Measurements from ENCODE around the gene IGHMBP2. TPM values are rescaled to one million over a fixed set of nuclear protein-coding genes. Genes with fewer than 3 reads are reported as not detected.

IGHMBP2 gene
- total and polyA plus RNA-seq, 9 of the 15 experiments (the other 6 are each of a cell fraction or from before 2014, with no cell fraction given) = 1.6 to 24.8 (median 14.5) TPM

DNA sequence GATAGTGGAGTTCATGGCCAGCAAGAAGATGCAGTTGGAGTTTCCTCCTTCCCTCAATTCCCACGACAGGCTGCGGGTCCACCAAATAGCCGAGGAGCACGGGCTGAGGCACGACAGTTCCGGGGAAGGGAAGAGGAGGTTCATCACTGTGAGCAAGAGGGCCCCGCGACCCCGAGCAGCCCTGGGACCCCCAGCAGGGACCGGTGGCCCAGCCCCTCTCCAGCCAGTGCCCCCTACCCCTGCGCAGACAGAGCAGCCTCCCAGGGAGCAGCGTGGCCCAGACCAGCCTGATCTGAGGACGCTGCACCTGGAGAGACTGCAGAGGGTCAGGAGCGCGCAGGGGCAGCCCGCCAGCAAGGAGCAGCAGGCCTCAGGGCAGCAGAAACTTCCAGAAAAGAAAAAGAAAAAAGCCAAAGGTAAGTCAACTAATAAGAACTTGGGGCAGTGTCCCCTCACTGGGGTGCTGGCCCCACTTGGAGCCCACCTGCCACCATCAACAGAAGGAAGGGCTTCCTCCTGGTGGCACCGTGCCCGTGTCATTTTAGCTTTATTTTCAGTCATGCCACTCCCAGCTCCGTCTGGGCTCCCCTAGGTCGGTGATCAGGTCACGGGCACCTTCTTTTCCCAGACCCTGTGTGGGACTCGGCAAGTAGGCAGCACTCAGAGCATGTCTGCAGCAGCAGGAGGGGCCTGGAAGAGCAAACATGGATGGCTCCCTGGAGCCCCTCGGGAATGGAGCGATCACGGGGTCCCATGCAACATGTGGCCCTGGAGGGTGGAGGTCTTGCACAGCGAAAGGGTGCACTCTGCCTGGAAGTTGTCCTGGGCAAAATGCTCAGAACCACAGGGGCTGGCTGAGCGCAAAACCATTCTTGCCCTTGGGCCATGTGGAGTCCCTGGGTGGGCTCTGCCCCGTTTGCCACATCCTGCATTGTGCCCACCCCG lies 33.3 kb downstream of the IGHMBP2 start:
- no TSS peak for BruUV-seq (replicated peaks)

GRCh38 chr11:68938088-68938487 lies 34.4 kb downstream of the IGHMBP2 start:
- no TSS peak for BruUV-seq (replicated peaks)
- POLR2A ChIA-PET = interaction anchor here (1.0 kb wide), 1 partner anchor 17 kb away, joined by 7 read pairs; no protein-coding TSS in a partner anchor
- Histone ChIP-seq H2AFZ (ENCODE audit: low read depth, low read length) (no peak overlapping the region), H3K27me3 (ENCODE audit: control insufficient read depth in 2 of 2, insufficient read depth in 2 of 2, low read length in 2 of 2) (no peaks in the 10 kb centered on the region), H3K36me3 (ENCODE audit: control insufficient read depth, insufficient read depth, low read length) (peaks cover 67% of the 10 kb centered on the region; the same call in 2 of the 3 replicates), H3K4me3 (no peak overlapping the region), H3K4me1 (replicated peaks in 1 of 2; ENCODE audit: control insufficient read depth in 2 of 2, insufficient read depth in 2 of 2, low read length in 2 of 2) (peaks cover 0 to 6% of the 10 kb centered on the region in 2 experiments; a peak in 1 of 5 replicates), H3K9me1 (ENCODE audit: control insufficient read depth, insufficient read depth, low read length) (no peaks in the 10 kb centered on the region), H4K20me1 (replicated peaks; ENCODE audit: control insufficient read depth, insufficient read depth, low read length) (0 out of 2 replicates have a peak, but pooled peaks cover 2% of the 10 kb centered on the region), H3K4me2 (ENCODE audit: insufficient read depth, low read length) (no peak overlapping the region), H3K79me2 (ENCODE audit: control insufficient read depth, insufficient read depth, low read length) (no peaks in the 10 kb centered on the region), H3K27ac (ENCODE audit: extremely low read depth, low read depth, low read length) (no peak overlapping the region), H3K9me3 (replicated peaks; ENCODE audit: control insufficient read depth, insufficient read depth, low read depth, low read length) (no peaks in the 10 kb centered on the region), H3K9ac (ENCODE audit: insufficient read depth in 1 of 2, low read depth in 2 of 2, low read length in 2 of 2) (no peak overlapping the region)
- intact Hi-C loops (cut with micrococcal nuclease) = no loop called here
- no peak for ATAC-seq
- no peak for DNase-seq (ENCODE audit: extremely low read depth in 1 of 4, low spot score in 3 of 4)
- FAIRE-seq = no peak
- in situ Hi-C loops (cut with MboI) = no loop called here
- CTCF ChIA-PET (ENCODE audit: low intra/inter-chr PET ratio) = no interaction called here
- 92% methylated on average over 18 of the region's 18 CpGs for WGBS (ENCODE audit: insufficient coverage, low coverage, missing lambda C conversion rate)
- TF ChIP-seq SETDB1 (IDR thresholded peaks at IDR 0.05; ENCODE audit: low read length) (no peak), OTX1 (CRISPR knock-in tag; IDR thresholded peaks at IDR 0.05) (no peak), PTRF (tag; IDR thresholded peaks at IDR 0.05) (no peak), ZFP91 (CRISPR knock-in tag; IDR thresholded peaks at IDR 0.05) (no peak)

More for the DNA sequence above, 33.3 kb downstream of the IGHMBP2 start:
- FAIRE-seq = no peak
- Histone ChIP-seq H3K79me2 (ENCODE audit: control insufficient read depth, insufficient read depth, low read length) (no peaks in the 10 kb centered on the region), H3K9me1 (ENCODE audit: control insufficient read depth, insufficient read depth, low read length) (no peaks in the 10 kb centered on the region), H3K4me3 (no peak overlapping the region), H4K20me1 (replicated peaks; ENCODE audit: control insufficient read depth, insufficient read depth, low read length) (0 out of 2 replicates have a peak, but pooled peaks cover 2% of the 10 kb centered on the region), H3K27ac (ENCODE audit: extremely low read depth, low read depth, low read length) (no peak overlapping the region), H2AFZ (ENCODE audit: low read depth, low read length) (no peak overlapping the region), H3K36me3 (ENCODE audit: control insufficient read depth, insufficient read depth, low read length) (peaks cover 75% of the 10 kb centered on the region; the same call in 2 of the 3 replicates), H3K9ac (ENCODE audit: insufficient read depth in 1 of 2, low read depth in 2 of 2, low read length in 2 of 2) (no peak overlapping the region), H3K9me3 (replicated peaks; ENCODE audit: control insufficient read depth, insufficient read depth, low read depth, low read length) (no peaks in the 10 kb centered on the region), H3K27me3 (ENCODE audit: control insufficient read depth in 2 of 2, insufficient read depth in 2 of 2, low read length in 2 of 2) (no peaks in the 10 kb centered on the region), H3K4me1 (replicated peaks in 1 of 2; ENCODE audit: control insufficient read depth in 2 of 2, insufficient read depth in 2 of 2, low read length in 2 of 2) (0 out of 5 replicates have a peak, but pooled peaks cover 0 to 3% of the 10 kb centered on the region in 2 experiments), H3K4me2 (ENCODE audit: insufficient read depth, low read length) (no peak overlapping the region)
- DNase-seq (ENCODE audit: extremely low read depth in 1 of 4, low spot score in 3 of 4) = no peak
- WGBS (ENCODE audit: insufficient coverage, low coverage, missing lambda C conversion rate) = 87% methylated on average over 24 of the region's 29 CpGs
- TF ChIP-seq ZNF431 (CRISPR knock-in tag; IDR thresholded peaks at IDR 0.05) = no peak
- 0 out of 2 replicates have a peak, but pooled peaks have one; percentile 11 for TF ChIP-seq POLR2G (IDR thresholded peaks at IDR 0.05; ENCODE audit: low read depth, low read length)
- ChIA-PET POLR2A (interaction anchor here (1.0 kb wide), 1 partner anchor 18 kb away, joined by 7 read pairs; no protein-coding TSS in a partner anchor), CTCF (ENCODE audit: low intra/inter-chr PET ratio) (no interaction called here)
- in situ Hi-C loops (cut with MboI) (no loop called here), intact Hi-C loops (cut with micrococcal nuclease) (no loop called here)
- ATAC-seq = no peak
